Endodermal cell (in vitro differentiated cells): ENCODE data around the gene AKAP6. TPM values are rescaled to one million over a fixed set of nuclear protein-coding genes. Genes with fewer than 3 reads are reported as not detected.

Source experiments
- DNase-seq: peaks from one replicate; pipeline ENCODE4 v3.0.0-alpha.2; 2017
- H3K27ac ChIP-seq: 2 replicates; pipeline ENCODE4 v1.5.1; 2013; ENCODE audit warnings: mild to moderate bottlenecking, low read depth, low read length, moderate library complexity
- H3K27me3 ChIP-seq: 2 replicates; pipeline ENCODE4 v1.6.1; 2013; ENCODE audit warnings: mild to moderate bottlenecking, low read length, moderate library complexity; ENCODE audit not compliant: insufficient read depth, control insufficient read depth, poor library complexity, severe bottlenecking
- H3K36me3 ChIP-seq: 2 replicates; pipeline ENCODE4 v1.7.0; 2013; ENCODE audit warnings: mild to moderate bottlenecking, low read length, moderate library complexity; ENCODE audit not compliant: control insufficient read depth, insufficient read depth
- H3K4me1 ChIP-seq: one replicate; pipeline ENCODE4 v1.7.0; 2013; ENCODE audit warnings: low read length; ENCODE audit not compliant: control insufficient read depth, insufficient read depth
- H3K4me3 ChIP-seq: 2 replicates; pipeline ENCODE4 v1.5.1; 2013; ENCODE audit warnings: mild to moderate bottlenecking, low read length, moderate library complexity
- H3K9ac ChIP-seq: 2 replicates; pipeline ENCODE4 v1.6.1; 2013; ENCODE audit warnings: mild to moderate bottlenecking, low read length, moderate library complexity; ENCODE audit not compliant: poor library complexity, severe bottlenecking; ENCODE audit errors: extremely low read depth
- H3K9me3 ChIP-seq: 2 replicates; pipeline ENCODE4 v1.6.1; 2013; ENCODE audit warnings: mild to moderate bottlenecking, low read length, moderate library complexity; ENCODE audit not compliant: control insufficient read depth
- H3K27ac Mint-ChIP-seq: 2 replicates; pipeline ENCODE4 v1.8.0; 2020; ENCODE audit warnings: mixed read lengths
- H3K27me3 Mint-ChIP-seq: 2 replicates; pipeline ENCODE4 v1.8.0; 2021; ENCODE audit warnings: mild to moderate bottlenecking, mixed read lengths; ENCODE audit not compliant: insufficient read depth
- H3K36me3 Mint-ChIP-seq: 2 replicates; pipeline ENCODE4 v1.8.0; 2020; ENCODE audit warnings: low read depth, mixed read lengths
- H3K4me1 Mint-ChIP-seq: 2 replicates; pipeline ENCODE4 v1.8.0; 2020; ENCODE audit warnings: mixed read lengths
- H3K4me3 Mint-ChIP-seq: 2 replicates; pipeline ENCODE4 v1.8.0; 2020; ENCODE audit warnings: mild to moderate bottlenecking, moderate library complexity, mixed read lengths
- H3K9me3 Mint-ChIP-seq: 2 replicates; pipeline ENCODE4 v1.8.0; 2020; ENCODE audit warnings: mild to moderate bottlenecking, mixed read lengths
- WGBS, 2 experiments: methylation state at CpG; one replicate each; pipeline versions ENCODE4 v1.1.5 to v1.1.7; 2013; ENCODE audit warnings: missing lambda C conversion rate in 2 of 2, mixed read lengths in 1 of 2; ENCODE audit not compliant: insufficient coverage in 1 of 2, insufficient read length in 1 of 2; 5-methylcytosine and 5-hydroxymethylcytosine counted together
- total RNA-seq, 2 donors: library from RNA; stranded (reverse); fragmentation: NEBNext Ultra II Directional in 1 of 2; extraction: Animal tissue kit (Norgen Biotek cat#: 25700) in 1 of 2; gene quantifications; 2 replicates in 1 of 2; 3 replicates in 1 of 2; pipeline ENCODE4 v1.2.1, GENCODE V29; 2021
- TF ChIP-seq, protein P1 (sequence below): fragments of 200-600 bp; sonication (generic); conservative IDR thresholded peaks from 2 replicates; pipeline ENCODE4 v1.5.0; 2021; ENCODE audit warnings: antibody characterized with exemption, mild to moderate bottlenecking

The AKAP6 gene
- total RNA-seq, 2 donors from 2014 or later, result 4.3 to 5.0 TPM

DNA sequence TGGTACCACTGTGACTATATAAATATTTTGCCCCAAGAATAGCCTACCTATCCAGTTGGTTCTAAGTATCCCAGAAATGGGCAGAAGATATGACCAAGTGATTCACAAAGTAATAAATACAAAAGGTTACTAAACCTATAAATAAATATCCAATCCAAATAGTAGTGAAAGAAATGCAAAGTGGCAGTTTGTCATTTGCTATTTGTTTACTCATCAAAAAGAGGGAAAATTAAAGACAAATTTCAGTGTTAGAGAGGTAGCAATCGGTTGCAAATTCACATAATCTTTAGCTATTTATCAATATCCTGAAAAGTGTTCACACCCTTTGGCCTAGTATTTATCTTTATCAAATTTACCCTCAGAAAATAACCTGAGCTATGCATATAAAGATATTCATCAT lies 473.2 kb downstream of the AKAP6 start:
- Histone ChIP-seq H3K4me1 (no peaks in the 10 kb centered on the region), H3K27ac (no peak overlapping the region), H3K36me3 (no peaks in the 10 kb centered on the region), H3K9ac (no peak overlapping the region), H3K27me3 (no peaks in the 10 kb centered on the region), H3K4me3 (no peak overlapping the region), H3K9me3 (peaks cover 58% of the 10 kb centered on the region)
- Mint-ChIP-seq H3K9me3 (peaks cover 78% of the 10 kb centered on the region), H3K27ac (no peak overlapping the region), H3K4me3 (no peak overlapping the region), H3K36me3 (peaks cover 8% of the 10 kb centered on the region), H3K4me1 (no peaks in the 10 kb centered on the region), H3K27me3 (no peaks in the 10 kb centered on the region)
- WGBS, 2 experiments, result 100% methylated on average over 1 of the region's 1 CpG
- DNase-seq, result no peak
- TF ChIP-seq, protein P1, sequence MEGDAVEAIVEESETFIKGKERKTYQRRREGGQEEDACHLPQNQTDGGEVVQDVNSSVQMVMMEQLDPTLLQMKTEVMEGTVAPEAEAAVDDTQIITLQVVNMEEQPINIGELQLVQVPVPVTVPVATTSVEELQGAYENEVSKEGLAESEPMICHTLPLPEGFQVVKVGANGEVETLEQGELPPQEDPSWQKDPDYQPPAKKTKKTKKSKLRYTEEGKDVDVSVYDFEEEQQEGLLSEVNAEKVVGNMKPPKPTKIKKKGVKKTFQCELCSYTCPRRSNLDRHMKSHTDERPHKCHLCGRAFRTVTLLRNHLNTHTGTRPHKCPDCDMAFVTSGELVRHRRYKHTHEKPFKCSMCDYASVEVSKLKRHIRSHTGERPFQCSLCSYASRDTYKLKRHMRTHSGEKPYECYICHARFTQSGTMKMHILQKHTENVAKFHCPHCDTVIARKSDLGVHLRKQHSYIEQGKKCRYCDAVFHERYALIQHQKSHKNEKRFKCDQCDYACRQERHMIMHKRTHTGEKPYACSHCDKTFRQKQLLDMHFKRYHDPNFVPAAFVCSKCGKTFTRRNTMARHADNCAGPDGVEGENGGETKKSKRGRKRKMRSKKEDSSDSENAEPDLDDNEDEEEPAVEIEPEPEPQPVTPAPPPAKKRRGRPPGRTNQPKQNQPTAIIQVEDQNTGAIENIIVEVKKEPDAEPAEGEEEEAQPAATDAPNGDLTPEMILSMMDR, result no peak

DNA sequence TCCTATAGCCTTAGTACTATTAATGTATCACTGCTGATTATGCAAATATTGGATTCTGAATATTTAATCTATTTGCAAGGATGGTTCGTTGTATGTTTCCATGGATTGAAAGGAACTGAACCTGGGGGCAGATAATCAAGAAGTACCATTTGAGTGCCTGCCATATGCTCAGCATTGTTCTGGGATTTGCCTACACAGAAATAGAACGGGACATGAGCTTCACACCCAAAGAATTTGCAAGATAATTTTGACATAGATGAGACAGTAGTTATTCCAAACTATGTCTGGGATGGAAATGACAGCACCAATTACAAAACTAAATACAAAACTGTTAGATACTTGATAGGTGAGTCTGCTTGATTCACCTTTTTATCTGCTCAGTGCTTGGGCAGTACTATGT lies 476.9 kb downstream of the AKAP6 start:
- no peak for DNase-seq
- no peak overlapping the region for H3K4me3 Mint-ChIP-seq
- H3K9me3 Mint-ChIP-seq, result peaks cover 57% of the 10 kb centered on the region
- TF ChIP-seq, protein P1, result no peak
- no peaks in the 10 kb centered on the region for H3K27me3 Mint-ChIP-seq
- Histone ChIP-seq H3K4me1 (peaks cover 12% of the 10 kb centered on the region), H3K9ac (no peak overlapping the region), H3K4me3 (no peak overlapping the region), H3K9me3 (peaks cover 41% of the 10 kb centered on the region), H3K27ac (no peak overlapping the region), H3K27me3 (no peaks in the 10 kb centered on the region), H3K36me3 (no peaks in the 10 kb centered on the region)
- H3K4me1 Mint-ChIP-seq, result peaks cover 20% of the 10 kb centered on the region
- WGBS, 2 experiments, result 83 to 89% methylated on average over 1 to 2 of the region's 2 CpGs
- H3K27ac Mint-ChIP-seq, result no peak overlapping the region
- peaks cover 8% of the 10 kb centered on the region for H3K36me3 Mint-ChIP-seq

DNA sequence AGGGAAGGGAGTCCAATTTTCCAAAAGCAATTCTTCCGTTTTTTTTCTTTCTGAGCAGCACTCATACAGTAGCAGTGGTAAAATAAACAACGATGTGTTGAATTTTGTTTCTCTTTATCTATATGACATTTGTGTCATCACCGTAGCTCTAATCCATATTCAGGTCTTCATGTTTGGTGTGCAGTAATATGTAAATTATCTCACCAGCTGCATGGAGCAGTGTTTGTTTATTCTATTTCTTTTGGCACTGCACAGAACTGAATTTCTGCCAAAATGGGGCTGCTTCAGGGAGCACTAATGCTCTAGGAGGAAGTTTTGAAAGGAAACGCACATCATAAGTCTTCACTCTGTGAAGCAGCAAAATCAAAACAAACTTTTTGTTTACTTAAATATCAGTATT lies 479.5 kb downstream of the AKAP6 start:
- Histone ChIP-seq H3K36me3 (no peaks in the 10 kb centered on the region), H3K27me3 (no peaks in the 10 kb centered on the region), H3K4me1 (peaks cover 12% of the 10 kb centered on the region), H3K9ac (no peak overlapping the region), H3K27ac (no peak overlapping the region), H3K4me3 (no peak overlapping the region), H3K9me3 (peaks cover 23% of the 10 kb centered on the region)
- peaks cover 21% of the 10 kb centered on the region for H3K4me1 Mint-ChIP-seq
- WGBS, 2 experiments, result 82% methylated on average over 3 of the region's 4 CpGs; no CpG with 5 or more reads in 1 of the 2 experiments
- no peak overlapping the region for H3K27ac Mint-ChIP-seq
- peaks cover 6% of the 10 kb centered on the region for H3K36me3 Mint-ChIP-seq
- H3K27me3 Mint-ChIP-seq, result no peaks in the 10 kb centered on the region
- no peak for DNase-seq
- TF ChIP-seq, protein P1, result no peak
- H3K4me3 Mint-ChIP-seq, result no peak overlapping the region
- peaks cover 37% of the 10 kb centered on the region for H3K9me3 Mint-ChIP-seq
